ENCODE data around the gene PPM1K.

GRCh38 chr4:88333741-88334405 is 49.5 kb upstream of the PPM1K start:
- no peak for TF ChIP-seq CTCF (IDR thresholded peaks at IDR 0.05; ENCODE audit: low read depth, low read length, poor library complexity, severe bottlenecking)
- TF ChIP-seq EZH2phosphoT487 (IDR thresholded peaks at IDR 0.05; ENCODE audit: borderline replicate concordance, low read length), result no peak
